ENCODE results near the gene IKBKE. TPM values are rescaled to one million over a fixed set of nuclear protein-coding genes. Genes with fewer than 3 reads are reported as not detected.

The IKBKE gene
- total RNA-seq, 1 donor, result 13.1 TPM

GRCh38 chr1:206463137-206463536 is 7.1 kb upstream of the IKBKE start:
- Histone ChIP-seq H3K27me3 (ENCODE audit: insufficient read depth, low read length) (no peaks in the 10 kb centered on the region), H3K9me3 (ENCODE audit: low read depth, low read length) (no peaks in the 10 kb centered on the region), H3K4me3 (ENCODE audit: low read length) (no peak overlapping the region), H3K4me1 (ENCODE audit: insufficient read depth, low read length) (peaks cover 45% of the 10 kb centered on the region)

GRCh38 chr1:206463911-206464310 is 6.4 kb upstream of the IKBKE start:
- Histone ChIP-seq H3K4me1 (ENCODE audit: insufficient read depth, low read length) (peaks cover 53% of the 10 kb centered on the region), H3K4me3 (ENCODE audit: low read length) (no peak overlapping the region), H3K27me3 (ENCODE audit: insufficient read depth, low read length) (no peaks in the 10 kb centered on the region), H3K9me3 (ENCODE audit: low read depth, low read length) (no peaks in the 10 kb centered on the region)

DNA sequence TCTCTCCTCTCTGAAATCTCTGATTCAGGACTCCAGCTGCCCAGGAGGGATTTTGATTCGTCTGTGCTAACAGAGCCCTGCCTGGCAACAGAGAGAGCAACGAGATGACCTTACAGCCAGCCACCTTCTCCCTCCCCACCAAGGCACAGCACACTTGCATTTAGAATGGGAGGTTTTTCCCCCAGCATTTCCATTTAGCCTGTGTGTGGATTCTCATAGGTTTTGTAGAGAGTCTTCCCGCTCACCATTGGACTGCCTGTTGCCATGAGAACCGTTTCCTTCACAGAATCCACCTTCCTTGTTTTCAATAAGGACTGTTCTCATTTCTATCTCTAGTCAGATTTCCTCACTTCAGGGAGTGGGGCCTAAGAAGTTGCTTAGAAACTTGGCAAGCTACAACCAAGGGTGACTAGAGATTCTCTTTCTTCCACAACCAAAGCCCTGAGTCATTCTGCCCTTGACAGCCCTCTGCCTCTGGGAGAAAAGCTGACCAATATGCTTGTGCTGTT is 5.8 kb upstream of the IKBKE start:
- Histone ChIP-seq H3K4me1 (ENCODE audit: insufficient read depth, low read length) (peaks cover 59% of the 10 kb centered on the region), H3K27me3 (ENCODE audit: insufficient read depth, low read length) (no peaks in the 10 kb centered on the region), H3K4me3 (ENCODE audit: low read length) (no peak overlapping the region)

DNA sequence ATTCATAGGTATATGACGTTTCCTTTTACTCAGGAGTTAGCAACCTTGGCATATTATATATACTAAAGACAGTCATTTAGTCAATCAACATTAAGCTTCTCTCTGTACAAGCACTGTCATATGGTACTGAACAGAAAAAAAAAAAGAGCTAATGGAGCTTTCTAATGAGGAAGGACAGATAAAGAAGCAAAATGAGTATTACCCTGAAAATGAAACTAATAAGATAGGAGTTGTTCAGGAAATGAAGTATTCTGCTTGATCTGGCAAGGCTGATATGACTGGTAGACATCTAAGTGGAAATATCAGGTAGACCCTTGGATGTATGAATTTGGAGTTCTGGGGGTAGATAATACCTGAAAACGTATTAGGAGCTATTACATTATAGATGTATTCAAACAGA is 4.3 kb upstream of the IKBKE start:
- Histone ChIP-seq H3K9me3 (ENCODE audit: low read depth, low read length) (no peaks in the 10 kb centered on the region), H3K4me3 (ENCODE audit: low read length) (no peak overlapping the region), H3K27me3 (ENCODE audit: insufficient read depth, low read length) (no peaks in the 10 kb centered on the region), H3K4me1 (ENCODE audit: insufficient read depth, low read length) (peaks cover 66% of the 10 kb centered on the region)

More for the DNA sequence above, 5.8 kb upstream of the IKBKE start:
- no peaks in the 10 kb centered on the region for H3K9me3 ChIP-seq (ENCODE audit: low read depth, low read length)

GRCh38 chr1:206466840-206467649 is 3.2 kb upstream of the IKBKE start:
- Histone ChIP-seq H3K4me3 (ENCODE audit: low read length) (no peak overlapping the region), H3K9me3 (ENCODE audit: low read depth, low read length) (no peaks in the 10 kb centered on the region), H3K4me1 (ENCODE audit: insufficient read depth, low read length) (peaks cover 77% of the 10 kb centered on the region), H3K27me3 (ENCODE audit: insufficient read depth, low read length) (no peaks in the 10 kb centered on the region)

DNA sequence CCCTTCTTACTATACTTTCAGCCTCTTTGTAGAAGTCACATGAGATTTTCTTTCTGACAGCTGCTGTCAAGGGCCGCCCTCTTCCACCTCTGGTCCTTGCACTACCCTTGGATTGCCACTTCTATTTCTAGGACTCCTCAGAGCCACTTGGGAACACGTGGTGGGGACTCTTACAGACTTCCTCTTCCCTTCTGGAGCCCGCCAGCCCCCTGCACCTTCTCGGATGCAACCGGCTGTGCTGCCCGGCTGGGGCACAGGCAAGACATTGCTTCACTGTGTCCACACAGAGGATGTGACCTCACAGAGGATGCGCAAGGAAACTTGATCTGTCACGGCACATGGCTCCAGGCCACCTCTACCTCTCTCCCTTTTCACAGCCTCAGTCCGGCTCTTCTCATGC is 2.4 kb upstream of the IKBKE start:
- Histone ChIP-seq H3K4me1 (ENCODE audit: insufficient read depth, low read length) (peaks cover 86% of the 10 kb centered on the region), H3K4me3 (ENCODE audit: low read length) (no peak overlapping the region), H3K27me3 (ENCODE audit: insufficient read depth, low read length) (no peaks in the 10 kb centered on the region), H3K9me3 (ENCODE audit: low read depth, low read length) (no peaks in the 10 kb centered on the region)

DNA sequence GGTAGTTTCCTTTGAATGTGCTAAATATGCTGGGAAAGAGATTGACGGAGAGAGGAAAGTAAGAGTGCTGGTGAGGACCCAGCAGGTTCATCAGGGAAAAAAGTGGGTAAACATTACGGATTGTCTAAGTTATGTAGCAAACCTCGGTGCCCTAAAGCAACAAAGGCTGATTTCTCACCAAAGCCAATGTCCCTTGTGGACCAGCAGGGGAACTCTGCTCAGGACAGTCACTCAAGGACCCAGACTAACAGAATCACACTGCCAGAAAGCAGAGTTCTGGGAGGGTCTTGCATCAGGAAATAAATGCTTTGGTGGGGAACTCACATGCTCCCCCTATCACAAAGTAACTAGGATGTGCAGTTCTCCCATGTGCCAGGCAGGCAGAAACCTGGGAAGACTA is 1.7 kb upstream of the IKBKE start:
- H3K4me1 ChIP-seq (ENCODE audit: insufficient read depth, low read length), result peaks cover 89% of the 10 kb centered on the region
- H3K27me3 ChIP-seq (ENCODE audit: insufficient read depth, low read length), result no peaks in the 10 kb centered on the region
- H3K9me3 ChIP-seq (ENCODE audit: low read depth, low read length), result no peaks in the 10 kb centered on the region
- no peak overlapping the region for H3K4me3 ChIP-seq (ENCODE audit: low read length)

DNA sequence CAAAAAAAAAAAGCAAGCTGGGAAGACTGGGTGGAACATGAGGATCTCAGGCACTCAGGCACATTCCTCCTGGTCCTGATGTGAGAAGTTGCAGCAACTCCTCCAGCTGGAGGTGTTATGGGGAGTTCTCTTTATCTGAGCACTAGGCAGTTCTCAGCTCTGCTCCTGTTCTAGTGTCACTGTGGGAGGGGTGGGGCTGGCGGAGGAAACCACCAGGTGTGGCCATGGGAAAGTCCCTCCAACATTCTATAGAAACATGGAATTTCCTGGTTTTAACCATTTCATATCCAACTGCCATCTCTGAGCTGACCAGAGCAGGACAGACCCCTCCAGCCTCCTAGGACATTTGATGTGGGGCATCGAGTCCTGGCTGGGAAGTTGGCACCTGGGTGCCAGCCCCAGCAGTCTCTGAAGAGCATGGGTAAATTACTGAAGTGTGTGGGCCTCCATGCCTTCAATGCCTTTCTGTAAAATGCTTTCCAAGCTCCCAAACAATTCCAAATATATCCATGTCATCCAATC is 804 bp upstream of the IKBKE start:
- Histone ChIP-seq H3K27me3 (ENCODE audit: insufficient read depth, low read length) (no peaks in the 10 kb centered on the region), H3K4me3 (ENCODE audit: low read length) (no peak overlapping the region), H3K4me1 (ENCODE audit: insufficient read depth, low read length) (peaks cover 80% of the 10 kb centered on the region), H3K9me3 (ENCODE audit: low read depth, low read length) (no peaks in the 10 kb centered on the region)

DNA sequence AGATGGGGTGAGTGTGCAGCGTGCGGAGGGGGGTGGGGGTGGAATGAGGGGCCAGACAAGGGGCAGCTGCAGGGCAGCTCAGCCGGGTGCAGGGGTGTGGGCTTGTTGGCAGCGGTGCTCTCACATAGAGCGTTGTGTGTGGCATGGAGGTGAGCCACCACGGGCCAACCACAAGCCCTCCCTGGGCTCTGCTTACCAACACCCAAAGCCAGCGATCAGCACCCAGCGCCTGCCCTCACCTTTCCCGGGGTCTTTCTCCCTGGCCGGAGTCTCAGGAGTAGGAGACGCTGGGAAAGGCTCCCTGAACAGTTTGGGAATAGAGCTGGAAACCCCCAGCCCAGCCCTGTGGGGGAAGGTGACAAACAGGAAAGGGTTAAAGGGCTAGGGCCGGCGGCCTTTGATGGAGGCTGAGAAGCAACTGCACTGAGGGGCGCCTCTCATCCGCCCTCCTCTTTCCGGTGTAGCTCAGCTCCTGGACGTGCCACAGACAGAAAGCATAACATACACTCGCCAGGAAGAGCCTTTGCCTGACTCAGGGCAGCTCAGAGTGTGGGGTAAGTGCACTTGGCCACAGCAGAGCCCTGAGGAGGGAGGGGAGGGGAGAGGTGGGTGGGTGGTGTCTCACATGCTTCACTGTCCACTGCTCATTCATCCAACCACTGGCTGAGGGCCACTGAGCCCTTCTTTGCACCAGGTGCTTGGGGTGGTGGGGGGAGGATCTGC is 577 bp downstream of the IKBKE start:
- no peaks in the 10 kb centered on the region for H3K9me3 ChIP-seq (ENCODE audit: low read depth, low read length)
- peaks cover 68% of the 10 kb centered on the region for H3K4me1 ChIP-seq (ENCODE audit: insufficient read depth, low read length)
- no peaks in the 10 kb centered on the region for H3K27me3 ChIP-seq (ENCODE audit: insufficient read depth, low read length)
- peak overlapping the region; percentile 62 for H3K4me3 ChIP-seq (ENCODE audit: low read length)

GRCh38 chr1:206471415-206471801 is 1.1 kb downstream of the IKBKE start:
- Histone ChIP-seq H3K4me3 (ENCODE audit: low read length) (peak overlapping the region; percentile 62), H3K4me1 (ENCODE audit: insufficient read depth, low read length) (peaks cover 63% of the 10 kb centered on the region), H3K9me3 (ENCODE audit: low read depth, low read length) (no peaks in the 10 kb centered on the region), H3K27me3 (ENCODE audit: insufficient read depth, low read length) (no peaks in the 10 kb centered on the region)

GRCh38 chr1:206472024-206472423 is 1.7 kb downstream of the IKBKE start:
- Histone ChIP-seq H3K9me3 (ENCODE audit: low read depth, low read length) (no peaks in the 10 kb centered on the region), H3K4me3 (ENCODE audit: low read length) (peak overlapping the region; percentile 5), H3K4me1 (ENCODE audit: insufficient read depth, low read length) (peaks cover 57% of the 10 kb centered on the region), H3K27me3 (ENCODE audit: insufficient read depth, low read length) (no peaks in the 10 kb centered on the region)

DNA sequence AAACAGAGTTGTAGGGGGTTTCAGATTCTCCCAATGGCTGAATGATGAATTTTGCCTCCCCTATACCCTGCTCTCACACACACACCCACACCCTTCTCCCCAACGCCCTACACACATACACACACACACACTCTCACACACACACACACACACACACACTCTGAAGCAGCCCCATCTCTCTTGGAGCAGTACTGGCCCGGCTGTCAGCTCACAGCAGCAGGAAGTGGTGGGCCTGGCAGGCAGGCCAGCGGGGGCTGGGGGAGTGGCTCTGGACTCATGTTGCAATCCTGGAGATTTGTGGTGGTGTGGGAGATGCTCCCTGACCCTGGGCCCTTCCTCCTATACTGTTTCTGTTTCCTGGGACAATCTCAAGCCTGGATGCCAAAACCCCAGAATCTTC is 2.2 kb downstream of the IKBKE start:
- peaks cover 52% of the 10 kb centered on the region for H3K4me1 ChIP-seq (ENCODE audit: insufficient read depth, low read length)
- no peaks in the 10 kb centered on the region for H3K27me3 ChIP-seq (ENCODE audit: insufficient read depth, low read length)
- peak overlapping the region; percentile 5 for H3K4me3 ChIP-seq (ENCODE audit: low read length)
- no peaks in the 10 kb centered on the region for H3K9me3 ChIP-seq (ENCODE audit: low read depth, low read length)

DNA sequence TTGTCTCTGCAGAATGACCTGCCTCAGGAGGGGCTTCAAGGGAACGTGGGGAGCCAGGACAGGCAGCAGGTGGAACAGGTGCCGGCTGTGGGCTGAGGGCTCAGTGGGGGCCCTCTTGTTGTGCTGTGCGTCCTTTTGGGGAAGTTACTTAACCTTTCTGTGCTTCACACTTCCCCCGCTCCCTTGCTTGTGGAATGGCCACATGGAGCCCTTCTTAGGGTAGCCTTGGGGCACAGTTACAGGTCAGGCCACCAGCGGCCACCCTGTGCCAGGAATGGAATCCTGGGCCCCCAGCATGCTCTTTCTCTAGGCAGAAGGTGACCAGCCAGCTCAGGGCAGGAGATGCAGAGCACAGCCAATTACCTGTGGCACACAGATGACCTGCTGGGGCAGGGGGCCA is 2.6 kb downstream of the IKBKE start:
- peaks cover 48% of the 10 kb centered on the region for H3K4me1 ChIP-seq (ENCODE audit: insufficient read depth, low read length)
- no peaks in the 10 kb centered on the region for H3K9me3 ChIP-seq (ENCODE audit: low read depth, low read length)
- H3K27me3 ChIP-seq (ENCODE audit: insufficient read depth, low read length), result no peaks in the 10 kb centered on the region
- no peak overlapping the region for H3K4me3 ChIP-seq (ENCODE audit: low read length)

DNA sequence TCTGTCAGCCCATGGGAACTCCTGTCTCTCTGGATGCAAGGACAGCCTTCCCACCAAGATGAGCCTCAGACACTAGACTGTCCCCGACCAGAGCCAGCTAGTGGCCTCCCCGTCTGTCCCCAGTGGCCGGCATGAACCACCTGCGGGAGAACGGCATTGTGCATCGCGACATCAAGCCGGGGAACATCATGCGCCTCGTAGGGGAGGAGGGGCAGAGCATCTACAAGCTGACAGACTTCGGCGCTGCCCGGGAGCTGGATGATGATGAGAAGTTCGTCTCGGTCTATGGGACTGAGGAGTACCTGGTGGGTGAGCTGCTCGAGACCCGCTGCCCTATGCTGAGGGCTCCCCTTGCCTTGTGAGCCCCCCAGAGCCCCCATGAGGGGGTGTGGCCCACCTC is 5.8 kb downstream of the IKBKE start:
- Histone ChIP-seq H3K4me3 (ENCODE audit: low read length) (no peak overlapping the region), H3K9me3 (ENCODE audit: low read depth, low read length) (no peaks in the 10 kb centered on the region), H3K27me3 (ENCODE audit: insufficient read depth, low read length) (no peaks in the 10 kb centered on the region), H3K4me1 (ENCODE audit: insufficient read depth, low read length) (peaks cover 30% of the 10 kb centered on the region)

DNA sequence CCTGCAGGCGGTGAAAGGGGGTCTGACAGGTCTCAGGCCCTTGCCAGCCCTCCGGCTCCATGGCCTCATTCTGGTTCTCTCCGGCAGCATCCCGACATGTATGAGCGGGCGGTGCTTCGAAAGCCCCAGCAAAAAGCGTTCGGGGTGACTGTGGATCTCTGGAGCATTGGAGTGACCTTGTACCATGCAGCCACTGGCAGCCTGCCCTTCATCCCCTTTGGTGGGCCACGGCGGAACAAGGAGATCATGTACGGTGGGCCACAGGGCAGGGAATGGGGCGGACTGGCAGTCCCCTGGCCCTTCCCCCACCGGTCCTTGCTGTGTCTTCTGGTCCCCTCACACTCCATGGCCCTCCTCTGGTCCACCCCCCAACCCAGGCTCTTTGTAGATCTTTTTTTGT is 6.3 kb downstream of the IKBKE start:
- H3K4me3 ChIP-seq (ENCODE audit: low read length), result no peak overlapping the region
- peaks cover 25% of the 10 kb centered on the region for H3K4me1 ChIP-seq (ENCODE audit: insufficient read depth, low read length)
- H3K9me3 ChIP-seq (ENCODE audit: low read depth, low read length), result no peaks in the 10 kb centered on the region
- H3K27me3 ChIP-seq (ENCODE audit: insufficient read depth, low read length), result no peaks in the 10 kb centered on the region
